Kidney (tissue), 14 donors: ENCODE data around the gene LGALS12. TPM values are rescaled to one million over a fixed set of nuclear protein-coding genes. Genes with fewer than 3 reads are reported as not detected.
A peak's percentile ranks its signal among the peaks of the same experiment; 100 is the strongest.

ENCODE experiments used
- DNase-seq, 5 donors: peaks; one replicate each; pipeline ENCODE4 v3.0.0-alpha.2; 2013 to 2020
- FAIRE-seq: peaks from 2 replicates; lab custom pipeline; 2012; peaks lifted over from hg19 to GRCh38; lab: Jason Lieb, UNC
- H3K27ac ChIP-seq, 2 donors: one replicate each; pipeline ENCODE4 v1.7.0; 2013; ENCODE audit warnings: low read depth in 2 of 2, low read length in 2 of 2, inconsistent platforms in 1 of 2
- H3K27me3 ChIP-seq: one replicate; pipeline ENCODE4 v1.7.1; 2013; ENCODE audit warnings: low read length, inconsistent platforms; ENCODE audit not compliant: control insufficient read depth, insufficient read depth
- H3K36me3 ChIP-seq, 3 donors: one replicate each; pipeline versions ENCODE4 v1.7.0 to v1.7.1; 2013; ENCODE audit warnings: low read length in 3 of 3, control low read depth in 1 of 3, inconsistent platforms in 1 of 3; ENCODE audit not compliant: insufficient read depth in 3 of 3, control insufficient read depth in 2 of 3
- H3K4me1 ChIP-seq, 3 donors: one replicate each; pipeline versions ENCODE4 v1.7.0 to v1.7.1; 2013; ENCODE audit warnings: low read length in 3 of 3, inconsistent platforms in 1 of 3, low read depth in 1 of 3; ENCODE audit not compliant: control insufficient read depth in 2 of 3, insufficient read depth in 2 of 3
- H3K4me3 ChIP-seq, 3 donors: one replicate each; pipeline versions ENCODE4 v1.7.0 to v1.8.1; 2013; ENCODE audit warnings: low read length in 3 of 3, control low read depth in 1 of 3, inconsistent platforms in 1 of 3
- H3K9ac ChIP-seq, 3 donors: one replicate each; pipeline versions ENCODE4 v1.7.0 to v1.7.1; 2013; ENCODE audit warnings: low read length in 3 of 3, control low read depth in 1 of 3, inconsistent platforms in 1 of 3
- H3K9me3 ChIP-seq, 3 donors: one replicate each; pipeline versions ENCODE4 v1.7.0 to v1.7.1; 2013; ENCODE audit warnings: low read length in 3 of 3, control low read depth in 1 of 3, inconsistent platforms in 1 of 3; ENCODE audit not compliant: control insufficient read depth in 2 of 3, insufficient read depth in 1 of 3
- CTCF ChIP-seq: IDR thresholded peaks from 3 replicates; pipeline ENCODE4 v1.5.1; 2012; ENCODE audit warnings: mild to moderate bottlenecking, moderate library complexity, borderline replicate concordance; ENCODE audit not compliant: insufficient read depth; ENCODE audit errors: extremely low read depth
- intact Hi-C: fragments of 100-400 bp; cut with DNase I; formaldehyde crosslinking; loops from one replicate; pipeline ENCODE4 v1.11.1; 2022
- polyA plus RNA-seq: library from polyadenylated mRNA; stranded (reverse); fragments of 350-450 nt; fragmentation: Illumina TruSeq; extraction: RNeasy Lipid Tissue Mini Kit (QIAGEN cat#74804); gene quantifications from one replicate; pipeline ENCODE4 v1.2.3, GENCODE V29; 2014; ENCODE audit warnings: low read depth, low replicate concordance; ENCODE audit not compliant: insufficient read depth
- total RNA-seq: library from RNA; stranded (reverse); fragmentation: NEBNext Ultra II Directional; extraction: Animal tissue kit (Norgen Biotek cat#: 25700); gene quantifications from one replicate; pipeline ENCODE4 v1.2.1, GENCODE V29; 2021
- donor health status: control.
- donor health status: control.
- donor health status: control.
- donor health status: control.
- donor health status: control.
- donor health status: DM: yes; HTN: yes; CAD: no.
- donor health status: Normal renal cell carcinoma (clear cell type).

The LGALS12 gene
- total and polyA plus RNA-seq, 2 donors from 2014 or later = 0.32 to 0.44 TPM

GRCh38 chr11:63508009-63508408 lies 2.1 kb downstream of the LGALS12 start:
- intact Hi-C loops = no loop called here
- DNase-seq = peak in 4 of 5 donors; percentile 27 to 57 (median 30)

GRCh38 chr11:63508745-63509144 lies 2.9 kb downstream of the LGALS12 start:
- no peaks in the 10 kb centered on the region for H3K36me3 ChIP-seq
- DNase-seq (no peak), FAIRE-seq (no peak)
- peaks cover 0 to 5% (median 4%) of the 10 kb centered on the region in 3 donors for H3K4me1 ChIP-seq
- TF ChIP-seq CTCF = no peak
- intact Hi-C loops = no loop called here
- H3K27me3 ChIP-seq = no peaks in the 10 kb centered on the region
- no peak overlapping the region for H3K4me3 ChIP-seq
- no peak overlapping the region for H3K27ac ChIP-seq
- no peaks in the 10 kb centered on the region for H3K9me3 ChIP-seq
- H3K9ac ChIP-seq = no peak overlapping the region

More at GRCh38 chr11:63508009-63508408, 2.1 kb downstream of the LGALS12 start:
- Histone ChIP-seq H3K36me3 (no peaks in the 10 kb centered on the region), H3K9ac (no peak overlapping the region), H3K9me3 (no peaks in the 10 kb centered on the region), H3K4me1 (peaks cover 0 to 5% (median 4%) of the 10 kb centered on the region in 3 donors), H3K27me3 (no peaks in the 10 kb centered on the region), H3K4me3 (no peak overlapping the region), H3K27ac (no peak overlapping the region)
- TF ChIP-seq CTCF = no peak
- FAIRE-seq = no peak

- DNase-seq (no peak), FAIRE-seq (no peak)
- no peak overlapping the region for H3K4me3 ChIP-seq
- no peaks in the 10 kb centered on the region for H3K36me3 ChIP-seq
- no peaks in the 10 kb centered on the region for H3K9me3 ChIP-seq
- no peak overlapping the region for H3K9ac ChIP-seq
- H3K27ac ChIP-seq = peak overlapping the region; percentile 43 to 51
- intact Hi-C loops = no loop called here
- peaks cover 0 to 5% (median 4%) of the 10 kb centered on the region in 3 donors for H3K4me1 ChIP-seq
- no peak for TF ChIP-seq CTCF
- H3K27me3 ChIP-seq = no peaks in the 10 kb centered on the region
These were observed 4.6 kb downstream of the LGALS12 start for GRCh38 chr11:63510360-63511047.
